GM12865 (cell line): ENCODE data around the gene C13orf46.

ENCODE experiments used
- DNase-seq: peaks from one replicate; pipeline ENCODE4 v3.0.0; 2010; ENCODE audit warnings: low read depth
- H3K4me3 ChIP-seq: 2 replicates; pipeline ENCODE4 v1.5.1; 2011; ENCODE audit warnings: mild to moderate bottlenecking, low read depth, low read length, control low read depth
- CTCF ChIP-seq: IDR thresholded peaks from 2 replicates; pipeline ENCODE4 v1.5.1; 2011; ENCODE audit warnings: low read length, control low read depth, low read depth, inconsistent platforms; ENCODE audit not compliant: insufficient read depth; ENCODE audit errors: missing control alignments

The C13orf46 gene

GRCh38 chr13:113952151-113952982 lies 21.5 kb downstream of the C13orf46 start:
- no peak for TF ChIP-seq CTCF

GRCh38 chr13:113951246-113951999 lies 22.5 kb downstream of the C13orf46 start:
- H3K4me3 ChIP-seq = no peak overlapping the region
- DNase-seq = peak; percentile 82
- TF ChIP-seq CTCF = peak; percentile 82

More at GRCh38 chr13:113952151-113952982, 21.5 kb downstream of the C13orf46 start:
- no peak overlapping the region for H3K4me3 ChIP-seq
- no peak for DNase-seq

GRCh38 chr13:113950451-113951245 lies 23.2 kb downstream of the C13orf46 start:
- no peak overlapping the region for H3K4me3 ChIP-seq
- DNase-seq = no peak
- no peak for TF ChIP-seq CTCF

- no peak overlapping the region for H3K4me3 ChIP-seq
- no peak for TF ChIP-seq CTCF
- no peak for DNase-seq
These were observed 24.3 kb downstream of the C13orf46 start for GRCh38 chr13:113949546-113949945.

GRCh38 chr13:113948034-113948742 lies 25.7 kb downstream of the C13orf46 start:
- no peak overlapping the region for H3K4me3 ChIP-seq
- TF ChIP-seq CTCF = no peak
- peak; percentile 56 for DNase-seq
